H9 (cell line): Measurements from ENCODE around the gene ZBTB9. TPM values are rescaled to one million over a fixed set of nuclear protein-coding genes. Genes with fewer than 3 reads are reported as not detected.

Experiments used
- DNase-seq: peaks from one replicate; pipeline ENCODE4 v3.0.0-alpha.2; 2017
- H2AFZ ChIP-seq: one replicate; pipeline ENCODE4 v1.6.1; 2013; ENCODE audit warnings: mild to moderate bottlenecking, low read length, control low read depth, moderate library complexity
- H2AK5ac ChIP-seq: 2 replicates; pipeline ENCODE4 v1.6.1; 2013; ENCODE audit warnings: low read length, control low read depth, mixed read lengths; ENCODE audit not compliant: insufficient read length
- H2BK120ac ChIP-seq: one replicate; pipeline ENCODE4 v1.6.1; 2013; ENCODE audit warnings: low read depth, mild to moderate bottlenecking, low read length, control low read depth, inconsistent platforms; ENCODE audit not compliant: poor library complexity, severe bottlenecking
- H2BK12ac ChIP-seq: 2 replicates; pipeline ENCODE4 v1.6.1; 2013; ENCODE audit warnings: low read length, control low read depth, mixed read lengths, low read depth; ENCODE audit not compliant: insufficient read length
- H2BK15ac ChIP-seq: 2 replicates; pipeline ENCODE4 v1.6.1; 2013; ENCODE audit warnings: low read depth, low read length, control low read depth
- H2BK20ac ChIP-seq: one replicate; pipeline ENCODE4 v1.6.1; 2013; ENCODE audit warnings: low read depth, mild to moderate bottlenecking, low read length, control low read depth, inconsistent platforms; ENCODE audit not compliant: poor library complexity, severe bottlenecking
- H2BK5ac ChIP-seq: 2 replicates; pipeline ENCODE4 v1.6.1; 2013; ENCODE audit warnings: low read length, control low read depth, mixed read lengths; ENCODE audit not compliant: insufficient read length
- H3K14ac ChIP-seq: 2 replicates; pipeline ENCODE4 v1.6.1; 2013; ENCODE audit warnings: low read length, control low read depth; ENCODE audit not compliant: insufficient read depth
- H3K18ac ChIP-seq: 2 replicates; pipeline ENCODE4 v1.6.1; 2013; ENCODE audit warnings: low read depth, mild to moderate bottlenecking, mixed read lengths, low read length, control low read depth; ENCODE audit not compliant: insufficient read length
- H3K23ac ChIP-seq: 2 replicates; pipeline ENCODE4 v1.6.1; 2013; ENCODE audit warnings: low read length, control low read depth, mixed read lengths, low read depth; ENCODE audit not compliant: insufficient read length
- H3K23me2 ChIP-seq: 2 replicates; pipeline ENCODE4 v1.6.1; 2013; ENCODE audit warnings: low read depth, mild to moderate bottlenecking, mixed read lengths, low read length, control low read depth; ENCODE audit not compliant: insufficient read length, poor library complexity, severe bottlenecking
- H3K27ac ChIP-seq: 2 replicates; pipeline ENCODE4 v1.5.1; 2013; ENCODE audit warnings: low read length, control low read depth, mixed read lengths, low read depth; ENCODE audit not compliant: insufficient read length
- H3K27me3 ChIP-seq: 2 replicates; pipeline ENCODE4 v1.6.1; 2013; ENCODE audit warnings: low read length, control low read depth, inconsistent platforms; ENCODE audit not compliant: insufficient read depth
- H3K4ac ChIP-seq: 2 replicates; pipeline ENCODE4 v1.6.1; 2013; ENCODE audit warnings: low read depth, mild to moderate bottlenecking, control low read depth, inconsistent platforms, low read length, moderate library complexity
- H3K4me1 ChIP-seq: 2 replicates; pipeline ENCODE4 v1.6.1; 2013; ENCODE audit warnings: low read length, control low read depth, inconsistent platforms; ENCODE audit not compliant: insufficient read depth
- H3K4me2 ChIP-seq: 2 replicates; pipeline ENCODE4 v1.6.1; 2013; ENCODE audit warnings: low read length, control low read depth, mixed read lengths; ENCODE audit not compliant: insufficient read length, insufficient read depth
- H3K56ac ChIP-seq: 2 replicates; pipeline ENCODE4 v1.6.1; 2013; ENCODE audit warnings: low read depth, mild to moderate bottlenecking, mixed read lengths, low read length, control low read depth; ENCODE audit not compliant: insufficient read length
- H3K79me1 ChIP-seq: 2 replicates; pipeline ENCODE4 v1.6.1; 2013; ENCODE audit warnings: low read depth, mild to moderate bottlenecking, moderate library complexity, low read length, control low read depth, inconsistent platforms; ENCODE audit not compliant: insufficient read depth, poor library complexity, severe bottlenecking
- H3K79me2 ChIP-seq: 2 replicates; pipeline ENCODE4 v1.6.1; 2013; ENCODE audit warnings: low read length, control low read depth, inconsistent platforms; ENCODE audit not compliant: insufficient read depth
- H3K9ac ChIP-seq: 2 replicates; pipeline ENCODE4 v1.6.1; 2013; ENCODE audit warnings: low read length, control low read depth, mixed read lengths; ENCODE audit not compliant: insufficient read length; ENCODE audit errors: extremely low read depth
- H3K9me3 ChIP-seq: one replicate; pipeline ENCODE4 v1.6.1; 2013; ENCODE audit warnings: low read depth, low read length, inconsistent platforms; ENCODE audit not compliant: control insufficient read depth
- H3T11ph ChIP-seq: one replicate; pipeline ENCODE4 v1.6.1; 2013; ENCODE audit warnings: mild to moderate bottlenecking, low read length, control low read depth, inconsistent platforms
- H4K20me1 ChIP-seq: one replicate; pipeline ENCODE4 v1.6.1; 2013; ENCODE audit not compliant: control insufficient read depth, insufficient read length, insufficient read depth
- H4K5ac ChIP-seq: 2 replicates; pipeline ENCODE4 v1.6.1; 2013; ENCODE audit warnings: low read depth, mild to moderate bottlenecking, mixed read lengths, low read length, control low read depth; ENCODE audit not compliant: insufficient read length
- H4K8ac ChIP-seq: replicated peaks from 2 replicates; pipeline ENCODE4 v1.6.1; 2013; ENCODE audit warnings: low read length, control low read depth, mixed read lengths, low read depth; ENCODE audit not compliant: insufficient read length
- H4K91ac ChIP-seq: 2 replicates; pipeline ENCODE4 v1.6.1; 2013; ENCODE audit warnings: low read depth, mild to moderate bottlenecking, moderate library complexity, mixed read lengths, low read length, control low read depth; ENCODE audit not compliant: insufficient read length
- H3K27ac Mint-ChIP-seq, 3 experiments: 2 replicates in 2 of 3; 3 replicates in 1 of 3; pipeline ENCODE4 v1.8.0; 2020 to 2021; ENCODE audit warnings: mixed read lengths in 3 of 3, mild to moderate bottlenecking in 1 of 3, moderate library complexity in 1 of 3
- H3K27me3 Mint-ChIP-seq: 2 replicates; pipeline ENCODE4 v1.8.0; 2021; ENCODE audit warnings: low read depth, mild to moderate bottlenecking, moderate library complexity, mixed read lengths
- H3K36me3 Mint-ChIP-seq, 3 experiments: 2 replicates in 2 of 3; 3 replicates in 1 of 3; pipeline ENCODE4 v1.8.0; 2020 to 2021; ENCODE audit warnings: low read depth in 3 of 3, mixed read lengths in 3 of 3; ENCODE audit not compliant: insufficient read depth in 1 of 3
- H3K4me1 Mint-ChIP-seq, 2 experiments: 2 replicates each; pipeline ENCODE4 v1.8.0; 2020; ENCODE audit warnings: mixed read lengths in 2 of 2
- H3K4me3 Mint-ChIP-seq, 2 experiments: 2 replicates in 1 of 2; 3 replicates in 1 of 2; pipeline ENCODE4 v1.8.0; 2020 to 2021; ENCODE audit warnings: mild to moderate bottlenecking in 2 of 2, mixed read lengths in 2 of 2, moderate library complexity in 1 of 2
- H3K9me3 Mint-ChIP-seq, 2 experiments: 2 replicates in 1 of 2; 3 replicates in 1 of 2; pipeline ENCODE4 v1.8.0; 2020; ENCODE audit warnings: mild to moderate bottlenecking in 2 of 2, mixed read lengths in 2 of 2, moderate library complexity in 1 of 2
- CTCF ChIP-seq: fragments of 200-600 bp; sonication (generic); conservative IDR thresholded peaks from 3 replicates; pipeline ENCODE4 v1.8.0; 2021; ENCODE audit warnings: antibody characterized with exemption, mild to moderate bottlenecking
- WGBS: extraction: QIAGEN DNeasy Blood & Tissue Kit; methylation state at CpG from one replicate; pipeline ENCODE4 v1.1.7; 2013; ENCODE audit warnings: missing lambda C conversion rate, low lambda C conversion rate, mixed read lengths; ENCODE audit not compliant: insufficient read length; ENCODE audit errors: extremely low coverage; 5-methylcytosine and 5-hydroxymethylcytosine counted together
- long read RNA-seq: library from polyadenylated mRNA; unstranded; transcript quantifications from one replicate; pipeline ENCODE4 v2.0.0, GENCODE V29; 2020
- total RNA-seq: library from RNA; stranded (reverse); gene quantifications from 2 replicates; pipeline ENCODE4 v1.2.1, GENCODE V29; 2021

Gene ZBTB9
- 48.1 and 53.1 TPM in 2 replicates for total RNA-seq
- long read RNA-seq, transcript ZBTB9-203 (2 exons, 570 nt) = minor isoform, 6 of 274 reads
- long read RNA-seq, transcript ZBTB9-201 (2 exons, 2,716 nt) = major isoform, 218 of 274 reads
- long read RNA-seq, partial matches to known transcripts = 0 of 274 reads
- long read RNA-seq, other reads (novel, unspliced or antisense) = 49 of 274 reads

- Histone ChIP-seq H3K27ac (no peak within 1 kb of the TSS), H2BK5ac (no peak within 1 kb of the TSS), H3K4ac (no peak within 1 kb of the TSS), H2BK15ac (no peak within 1 kb of the TSS), H4K91ac (no peak within 1 kb of the TSS), H3K18ac (no peak within 1 kb of the TSS), H2BK12ac (no peak within 1 kb of the TSS), H4K20me1 (no peaks in the 10 kb centered on the region), H3K27me3 (no peaks in the 10 kb centered on the region), H3K9ac (peak within 1 kb of the TSS; percentile 75), H3K23ac (no peak within 1 kb of the TSS), H2AFZ (no peak within 1 kb of the TSS), H3K14ac (peak within 1 kb of the TSS; percentile 6; the same call in 1 of the 2 replicates), H3K56ac (no peak within 1 kb of the TSS), H3K9me3 (no peaks in the 10 kb centered on the region), H3K4me2 (peak within 1 kb of the TSS; percentile 78), H3K79me2 (no peaks in the 10 kb centered on the region), H3K79me1 (no peaks in the 10 kb centered on the region), H2AK5ac (no peak within 1 kb of the TSS), H4K5ac (no peak within 1 kb of the TSS), H3T11ph (no peak within 1 kb of the TSS), H2BK20ac (no peak within 1 kb of the TSS), H4K8ac (no peak within 1 kb of the TSS), H3K4me1 (no peaks in the 10 kb centered on the region), H2BK120ac (no peak within 1 kb of the TSS), H3K23me2 (peaks cover 10% of the 10 kb centered on the region)
- Mint-ChIP-seq H3K9me3 (no peaks in the 10 kb centered on the region), H3K27ac (peak within 1 kb of the TSS; percentile 80 to 97 (median 95); a peak in 6 of 7 replicates), H3K36me3 (peaks cover 15 to 59% (median 48%) of the 10 kb centered on the region in 3 experiments), H3K27me3 (peaks cover 2% of the 10 kb centered on the region; the same call in 1 of the 2 replicates), H3K4me1 (peaks cover 17 to 30% of the 10 kb centered on the region in 2 experiments), H3K4me3 (peak within 1 kb of the TSS; percentile 96 to 98)
- no CpG with 5 or more reads among the region's 65 CpGs for WGBS
- TF ChIP-seq CTCF = no peak
- peak; percentile 98 for DNase-seq
Observed at GRCh38 chr6:33454009-33454946, at the start of gene ZBTB9. TSS of gene ZBTB9 (plus strand) at chr6:33454576. CDS start at chr6:33455101, 525 bp downstream.
